ENCODE results near the gene GET3. TPM values are rescaled to one million over a fixed set of nuclear protein-coding genes. Genes with fewer than 3 reads are reported as not detected.
A peak's percentile ranks its signal among the peaks of the same experiment; 100 is the strongest.

GET3 gene
- total RNA-seq, 1 donor from 2014 or later: 66.0 TPM

GRCh38 chr19:12790628-12791344 is 53.5 kb downstream of the GET3 start:
- H3K36me3 Mint-ChIP-seq (ENCODE audit: insufficient read depth): no peaks in the 10 kb centered on the region
- H3K4me3 Mint-ChIP-seq (ENCODE audit: low read depth): peak overlapping the region; percentile 55
- H3K4me1 Mint-ChIP-seq (ENCODE audit: low read depth): peaks cover 18% of the 10 kb centered on the region
- TF ChIP-seq CTCF (IDR thresholded peaks at IDR 0.05; ENCODE audit: unreplicated experiment): no peak
- H3K9me3 Mint-ChIP-seq (ENCODE audit: low read depth): no peaks in the 10 kb centered on the region
- peaks cover 18% of the 10 kb centered on the region for H3K27me3 Mint-ChIP-seq
- no peak for DNase-seq (ENCODE audit: low spot score, unreplicated experiment)
- no peak overlapping the region for H3K27ac Mint-ChIP-seq

GRCh38 chr19:12791345-12792050 is 54.2 kb downstream of the GET3 start, which contains the start of gene JUNB:
Gene JUNB, plus strand, starts transcription at chr19:12791486. Its CDS starts 286 bp downstream, at chr19:12791772.
- TF ChIP-seq CTCF (IDR thresholded peaks at IDR 0.05; ENCODE audit: unreplicated experiment): no peak
- peak within 1 kb of the TSS; percentile 80 for H3K4me3 Mint-ChIP-seq (ENCODE audit: low read depth)
- peak; percentile 83 for DNase-seq (ENCODE audit: low spot score, unreplicated experiment)
- H3K27ac Mint-ChIP-seq: peak within 1 kb of the TSS; percentile 86
- H3K9me3 Mint-ChIP-seq (ENCODE audit: low read depth): no peaks in the 10 kb centered on the region
- H3K27me3 Mint-ChIP-seq: peaks cover 18% of the 10 kb centered on the region
- no peaks in the 10 kb centered on the region for H3K36me3 Mint-ChIP-seq (ENCODE audit: insufficient read depth)
- H3K4me1 Mint-ChIP-seq (ENCODE audit: low read depth): peaks cover 18% of the 10 kb centered on the region

GRCh38 chr19:12792051-12792852 is 55.0 kb downstream of the GET3 start:
- Mint-ChIP-seq H3K27me3 (peaks cover 18% of the 10 kb centered on the region), H3K36me3 (ENCODE audit: insufficient read depth) (peaks cover 1% of the 10 kb centered on the region), H3K4me3 (ENCODE audit: low read depth) (peak overlapping the region; percentile 80), H3K27ac (no peak overlapping the region), H3K9me3 (ENCODE audit: low read depth) (no peaks in the 10 kb centered on the region), H3K4me1 (ENCODE audit: low read depth) (peaks cover 18% of the 10 kb centered on the region)
- TF ChIP-seq CTCF (IDR thresholded peaks at IDR 0.05; ENCODE audit: unreplicated experiment): no peak
- no peak for DNase-seq (ENCODE audit: low spot score, unreplicated experiment)

GRCh38 chr19:12792853-12793289 is 55.6 kb downstream of the GET3 start:
- no peak for DNase-seq (ENCODE audit: low spot score, unreplicated experiment)
- no peak overlapping the region for H3K27ac Mint-ChIP-seq
- peaks cover 18% of the 10 kb centered on the region for H3K27me3 Mint-ChIP-seq
- TF ChIP-seq CTCF (IDR thresholded peaks at IDR 0.05; ENCODE audit: unreplicated experiment): no peak
- H3K36me3 Mint-ChIP-seq (ENCODE audit: insufficient read depth): peaks cover 1% of the 10 kb centered on the region
- no peaks in the 10 kb centered on the region for H3K9me3 Mint-ChIP-seq (ENCODE audit: low read depth)
- peak overlapping the region; percentile 80 for H3K4me3 Mint-ChIP-seq (ENCODE audit: low read depth)
- peaks cover 18% of the 10 kb centered on the region for H3K4me1 Mint-ChIP-seq (ENCODE audit: low read depth)
